Smooth muscle cell (in vitro differentiated cells): ENCODE measurements around the gene TEKT3. TPM values are rescaled to one million over a fixed set of nuclear protein-coding genes. Genes with fewer than 3 reads are reported as not detected.
A peak's percentile ranks its signal among the peaks of the same experiment; 100 is the strongest.

ENCODE experiments used
- DNase-seq: peaks from one replicate; lab custom pipeline; 2025; ENCODE audit not compliant: unreplicated experiment; lab: John Stamatoyannopoulos, UW
- H2AFZ ChIP-seq: fragments of 200-600 bp; sonication (generic); 2 replicates; pipeline ENCODE4 v1.6.0; 2016; ENCODE audit warnings: antibody characterized with exemption, low read depth, mild to moderate bottlenecking
- H3F3A ChIP-seq: fragments of 200-600 bp; sonication (generic); 2 replicates; pipeline ENCODE4 v1.6.0; 2017; ENCODE audit warnings: antibody characterized with exemption, low read depth
- H3K27ac ChIP-seq: fragments of 200-600 bp; sonication (generic); 2 replicates; pipeline ENCODE4 v1.5.1; 2016; ENCODE audit warnings: low read depth, mild to moderate bottlenecking
- H3K27me3 ChIP-seq: fragments of 200-600 bp; sonication (generic); 2 replicates; pipeline ENCODE4 v1.6.1; 2016; ENCODE audit warnings: low read depth, mild to moderate bottlenecking
- H3K36me3 ChIP-seq: fragments of 200-600 bp; sonication (generic); 2 replicates; pipeline ENCODE4 v1.5.1; 2016; ENCODE audit warnings: low read depth
- H3K4me1 ChIP-seq: fragments of 200-600 bp; sonication (generic); 2 replicates; pipeline ENCODE4 v1.5.1; 2016; ENCODE audit warnings: low read depth
- H3K4me2 ChIP-seq: fragments of 200-600 bp; sonication (generic); 2 replicates; pipeline ENCODE4 v1.6.0; 2016; ENCODE audit warnings: mild to moderate bottlenecking
- H3K4me3 ChIP-seq: fragments of 200-600 bp; sonication (generic); 2 replicates; pipeline ENCODE4 v1.5.1; 2016; ENCODE audit warnings: mild to moderate bottlenecking
- H3K79me2 ChIP-seq: fragments of 200-600 bp; sonication (generic); 2 replicates; pipeline ENCODE4 v1.6.0; 2016; ENCODE audit warnings: low read depth, mild to moderate bottlenecking
- H3K9ac ChIP-seq: fragments of 200-600 bp; sonication (generic); 2 replicates; pipeline ENCODE4 v1.6.0; 2016; ENCODE audit warnings: low read depth
- H3K9me3 ChIP-seq: fragments of 200-600 bp; sonication (generic); replicated peaks from 2 replicates; pipeline ENCODE4 v1.5.1; 2016; ENCODE audit warnings: low read depth
- H4K20me1 ChIP-seq: fragments of 200-600 bp; sonication (generic); 2 replicates; pipeline ENCODE4 v1.6.0; 2016; ENCODE audit warnings: low read depth
- CTCF ChIP-seq: fragments of 200-600 bp; sonication (generic); IDR thresholded peaks from 2 replicates; pipeline ENCODE4 v1.5.1; 2017; ENCODE audit warnings: borderline replicate concordance, mild to moderate bottlenecking, antibody characterized with exemption; ENCODE audit not compliant: insufficient read depth, poor library complexity, severe bottlenecking
- WGBS: methylation state at CpG from one replicate; pipeline ENCODE4 v1.1.7; 2016; ENCODE audit warnings: low lambda C conversion rate; 5-methylcytosine and 5-hydroxymethylcytosine counted together
- polyA plus RNA-seq: library from polyadenylated mRNA; unstranded; fragments of >200 nt; fragmentation: Nextera tagmentation; extraction: Ambion mirVana; gene quantifications from 2 replicates; pipeline ENCODE4 v1.2.1, GENCODE V29; 2016
- total RNA-seq: library from RNA; depleted of rRNA; stranded (reverse); fragments of >200 nt; gene quantifications from 2 replicates; pipeline ENCODE4 v1.2.3, GENCODE V29; 2014

The TEKT3 gene
- total and polyA plus RNA-seq, 2 experiments from 2014 or later: 0.09 to 1.00 TPM

DNA sequence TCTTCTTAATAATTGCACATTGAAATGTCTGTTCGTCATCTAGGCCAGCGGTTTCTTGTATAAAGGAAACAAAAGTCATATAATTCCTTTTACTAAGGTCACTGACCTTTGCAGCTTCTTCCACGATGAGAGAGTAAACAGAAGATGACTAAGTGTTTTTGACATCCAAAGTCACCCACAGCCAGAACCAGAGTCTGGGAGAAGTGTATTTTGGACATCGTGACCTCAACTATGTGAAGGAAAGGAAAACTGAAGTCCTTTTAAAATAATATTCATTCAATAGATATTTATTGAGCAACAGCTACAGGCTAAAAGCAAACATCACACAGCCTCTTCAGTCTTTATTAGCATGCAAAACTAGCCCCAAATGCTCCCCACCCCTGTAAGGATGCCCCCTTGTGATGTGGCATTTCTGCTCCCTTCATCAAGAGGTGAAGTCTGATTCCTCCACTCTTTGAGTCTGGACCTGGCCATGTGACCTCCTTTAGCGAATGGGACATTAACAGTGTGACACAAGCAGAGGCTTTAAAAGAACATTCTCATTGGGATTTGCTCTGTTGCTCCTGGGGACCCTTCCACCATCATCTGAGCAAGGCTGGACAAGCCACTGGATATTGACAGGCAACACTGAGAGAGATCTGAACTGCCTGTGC lies 68.1 kb downstream of the TEKT3 start:
- no peak overlapping the region for H2AFZ ChIP-seq
- H3K4me2 ChIP-seq: peak overlapping the region; percentile 31
- H3K36me3 ChIP-seq: no peaks in the 10 kb centered on the region
- no peaks in the 10 kb centered on the region for H3K79me2 ChIP-seq
- H3K4me3 ChIP-seq: no peak overlapping the region
- no peaks in the 10 kb centered on the region for H3K9me3 ChIP-seq
- peak overlapping the region; percentile 24 for H3K9ac ChIP-seq
- H3K4me1 ChIP-seq: peaks cover 3% of the 10 kb centered on the region
- peaks cover 4% of the 10 kb centered on the region for H3K27me3 ChIP-seq
- peaks cover 23% of the 10 kb centered on the region for H3F3A ChIP-seq
- 23% methylated on average over 5 of the region's 5 CpGs for WGBS
- H3K27ac ChIP-seq: peak overlapping the region; percentile 72
- TF ChIP-seq CTCF: no peak
- H4K20me1 ChIP-seq: no peaks in the 10 kb centered on the region
- DNase-seq: no peak

- Histone ChIP-seq H3K9ac (no peak overlapping the region), H3K27ac (peak overlapping the region; percentile 70), H3K79me2 (no peaks in the 10 kb centered on the region), H3K4me2 (peak overlapping the region; percentile 9), H3K4me3 (no peak overlapping the region), H3K36me3 (no peaks in the 10 kb centered on the region), H3F3A (peaks cover 23% of the 10 kb centered on the region), H3K27me3 (peaks cover 8% of the 10 kb centered on the region), H3K9me3 (no peaks in the 10 kb centered on the region), H4K20me1 (no peaks in the 10 kb centered on the region), H3K4me1 (no peaks in the 10 kb centered on the region), H2AFZ (no peak overlapping the region)
- WGBS: 60% methylated on average over 6 of the region's 6 CpGs
- no peak for DNase-seq
- TF ChIP-seq CTCF: no peak
Observed at GRCh38 chr17:15271741-15272140, 69.7 kb downstream of the TEKT3 start.

- H3K4me2 ChIP-seq: peak overlapping the region; percentile 9
- WGBS: 92% methylated on average over 9 of the region's 9 CpGs
- no peak for TF ChIP-seq CTCF
Observed at GRCh38 chr17:15270628-15271381, 70.6 kb downstream of the TEKT3 start.

More at GRCh38 chr17:15270628-15271381, 70.6 kb downstream of the TEKT3 start:
- Histone ChIP-seq H3K4me1 (no peaks in the 10 kb centered on the region), H3F3A (peaks cover 23% of the 10 kb centered on the region), H3K9me3 (no peaks in the 10 kb centered on the region), H3K79me2 (no peaks in the 10 kb centered on the region), H2AFZ (no peak overlapping the region), H3K27me3 (peaks cover 8% of the 10 kb centered on the region), H3K27ac (peak overlapping the region; percentile 55), H3K4me3 (no peak overlapping the region), H3K9ac (no peak overlapping the region), H4K20me1 (no peaks in the 10 kb centered on the region), H3K36me3 (no peaks in the 10 kb centered on the region)
- no peak for DNase-seq
